GM10248 (cell line): ENCODE data around the gene SEZ6L2.
"Not testable (repeated sequence)": the region's sequence is repeated elsewhere in the genome, so short reads cannot be mapped to it uniquely, and the experiment has no call there.

Experiments used
- CTCF ChIA-PET: fragments of 300-600 bp; sonication (Branson Sonifier 250); formaldehyde crosslinking; extraction: SDS; loops from one replicate; lab custom pipeline; 2021; ENCODE audit warnings: antibody characterized with exemption; lab: Yijun Ruan, JAX
- POLR2A ChIA-PET: fragments of 350-650 bp; sonication (Branson Sonifier 250); formaldehyde crosslinking; extraction: SDS; loops from one replicate; lab custom pipeline; 2020; ENCODE audit warnings: antibody characterized with exemption; lab: Yijun Ruan, JAX
- DNase-seq: peaks from one replicate; pipeline ENCODE4 v3.0.0; 2012; ENCODE audit errors: extremely low spot score
- TF ChIP-seq, protein P1 (sequence below): IDR thresholded peaks from 2 replicates; pipeline ENCODE4 v1.5.1; 2012; ENCODE audit warnings: mild to moderate bottlenecking, low read depth; ENCODE audit errors: extremely low read depth, missing control alignments, control extremely low read depth

Gene SEZ6L2

DNA sequence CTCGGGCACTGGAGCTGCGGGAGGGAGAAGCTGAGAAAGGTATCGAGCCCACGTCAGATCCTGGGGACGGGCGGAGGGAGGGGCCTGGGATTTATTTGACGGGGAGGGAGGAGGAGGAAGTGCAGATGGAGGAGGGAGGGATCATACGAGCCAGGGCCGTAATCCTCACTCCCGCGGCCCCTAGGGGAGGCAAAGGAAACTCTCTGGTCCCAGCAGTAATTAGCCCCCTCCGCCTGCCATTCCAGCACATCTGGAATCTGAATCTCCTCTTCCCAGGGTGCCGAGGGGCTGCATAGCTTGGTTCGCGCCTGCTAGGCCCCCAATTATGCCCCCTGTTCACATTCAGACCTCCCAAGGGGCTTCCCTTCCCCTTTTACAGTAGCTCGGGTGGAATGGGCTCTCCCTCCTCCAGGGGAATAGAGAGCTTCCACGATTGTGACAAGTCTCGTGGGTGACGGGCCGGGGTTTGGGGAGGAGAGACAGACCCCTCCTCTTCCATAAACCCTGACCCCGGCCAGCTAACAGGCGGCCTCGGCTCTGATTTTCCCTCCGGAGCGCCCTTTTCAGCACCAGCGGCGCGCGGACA lies at the start of gene SEZ6L2:
Gene SEZ6L2 (minus strand): TSS at position 35 of the 586 bp plus-strand sequence. CDS start 531 bp downstream, outside the sequence.
- DNase-seq: no peak
- TF ChIP-seq, protein P1, sequence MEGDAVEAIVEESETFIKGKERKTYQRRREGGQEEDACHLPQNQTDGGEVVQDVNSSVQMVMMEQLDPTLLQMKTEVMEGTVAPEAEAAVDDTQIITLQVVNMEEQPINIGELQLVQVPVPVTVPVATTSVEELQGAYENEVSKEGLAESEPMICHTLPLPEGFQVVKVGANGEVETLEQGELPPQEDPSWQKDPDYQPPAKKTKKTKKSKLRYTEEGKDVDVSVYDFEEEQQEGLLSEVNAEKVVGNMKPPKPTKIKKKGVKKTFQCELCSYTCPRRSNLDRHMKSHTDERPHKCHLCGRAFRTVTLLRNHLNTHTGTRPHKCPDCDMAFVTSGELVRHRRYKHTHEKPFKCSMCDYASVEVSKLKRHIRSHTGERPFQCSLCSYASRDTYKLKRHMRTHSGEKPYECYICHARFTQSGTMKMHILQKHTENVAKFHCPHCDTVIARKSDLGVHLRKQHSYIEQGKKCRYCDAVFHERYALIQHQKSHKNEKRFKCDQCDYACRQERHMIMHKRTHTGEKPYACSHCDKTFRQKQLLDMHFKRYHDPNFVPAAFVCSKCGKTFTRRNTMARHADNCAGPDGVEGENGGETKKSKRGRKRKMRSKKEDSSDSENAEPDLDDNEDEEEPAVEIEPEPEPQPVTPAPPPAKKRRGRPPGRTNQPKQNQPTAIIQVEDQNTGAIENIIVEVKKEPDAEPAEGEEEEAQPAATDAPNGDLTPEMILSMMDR: no peak
- ChIA-PET CTCF (interaction anchor here (0.6 to 1.8 kb wide), 4 partner anchors 9 to 73 kb away, joined by 3 to 6 read pairs (median 4); partner anchors contain the start of gene CDIPT), POLR2A (no interaction called here)

DNA sequence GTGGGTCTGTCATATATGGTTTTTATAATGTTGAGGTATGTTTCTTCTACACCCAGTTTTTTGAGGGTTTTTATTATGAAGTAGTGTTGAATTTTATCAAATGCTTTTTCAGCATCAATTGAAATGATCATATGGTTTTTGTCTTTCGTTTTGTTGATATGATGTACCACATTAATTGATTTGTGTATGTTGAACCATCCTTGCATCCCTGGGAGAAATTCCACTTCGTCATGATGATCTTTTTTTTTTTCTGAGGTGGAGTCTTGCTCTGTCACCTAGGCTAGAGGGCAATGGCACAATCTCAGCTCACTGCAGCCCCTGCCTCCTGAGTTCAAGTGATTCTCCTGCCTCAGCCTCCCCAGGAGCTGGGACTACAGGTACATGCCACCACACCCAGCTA lies 48.5 kb upstream of the SEZ6L2 start:
- TF ChIP-seq, protein P1: no peak
- ChIA-PET CTCF (interaction anchor here (2.1 kb wide), 1 partner anchor 14 kb away, joined by 8 read pairs; the partner anchor contains the start of gene TMEM219), POLR2A (no interaction called here)
- DNase-seq: no peak

DNA sequence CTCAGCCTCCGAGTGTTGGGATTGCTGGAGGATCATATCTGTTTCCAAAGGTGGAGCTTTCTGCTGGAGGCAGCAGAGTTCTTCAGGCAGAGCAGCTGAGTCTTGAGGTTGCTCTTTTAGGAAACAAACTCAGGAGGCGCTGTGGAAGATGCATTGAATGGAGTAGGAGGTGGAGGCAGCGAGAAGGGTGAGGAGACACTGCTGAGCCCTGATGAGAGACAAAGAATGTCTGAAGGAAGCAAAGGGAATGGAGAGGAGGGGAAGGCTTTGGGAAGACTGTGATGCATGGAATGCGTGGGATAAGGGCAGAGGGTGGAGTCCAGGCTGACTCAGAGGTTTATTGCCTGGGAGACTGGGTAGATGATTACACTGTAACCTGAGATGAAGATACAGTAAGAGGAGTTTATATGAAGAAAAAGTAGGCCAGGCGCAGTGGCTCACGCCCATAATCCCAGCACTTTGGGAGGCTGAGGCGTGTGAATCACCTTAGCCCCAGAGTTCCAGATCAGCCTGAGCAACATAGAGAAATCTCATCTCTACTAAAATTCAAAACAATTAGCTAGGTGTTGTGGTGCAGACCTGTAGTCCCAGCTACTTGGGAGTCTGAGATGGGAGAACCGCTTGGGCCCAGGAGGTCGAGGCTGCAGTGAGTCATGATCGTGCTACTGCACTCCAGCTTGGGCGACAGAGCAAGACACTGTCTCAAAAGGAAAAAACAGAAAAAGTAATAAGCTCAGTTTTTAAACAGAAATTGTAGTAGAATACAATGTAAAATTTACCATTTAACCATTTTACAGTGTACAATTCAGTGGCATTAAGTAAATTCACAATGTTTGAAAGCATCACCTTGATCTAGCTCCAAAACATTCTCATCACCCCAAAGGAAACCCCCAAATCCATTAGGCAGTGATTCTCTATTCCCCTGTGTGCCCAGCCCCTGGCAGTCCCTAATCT lies 44.8 kb upstream of the SEZ6L2 start:
- CTCF ChIA-PET: interaction anchor here (1.1 kb wide), 1 partner anchor 253 kb away, joined by 3 read pairs; no protein-coding TSS in a partner anchor
- POLR2A ChIA-PET: no interaction called here
- TF ChIP-seq, protein P1: no peak
- DNase-seq: no peak

DNA sequence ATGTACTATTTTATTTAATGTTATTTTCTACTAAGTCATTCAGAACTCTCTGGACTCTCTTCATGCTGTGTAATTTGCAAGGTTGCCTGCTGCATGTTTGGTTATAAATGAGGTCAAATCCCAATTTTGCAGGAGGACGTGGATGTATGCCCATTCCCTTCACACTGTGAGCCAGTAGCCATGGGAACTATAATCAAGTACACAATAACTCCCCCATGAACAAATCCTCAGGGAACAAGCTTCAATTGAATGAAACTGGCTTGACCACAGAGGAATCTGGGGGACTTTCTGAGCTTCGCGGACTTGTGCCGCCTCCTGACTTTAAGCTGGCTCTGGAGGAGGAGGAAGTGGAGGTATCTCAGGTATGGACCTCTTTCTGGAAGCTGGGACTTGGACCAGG lies 41.3 kb upstream of the SEZ6L2 start:
- POLR2A ChIA-PET: no interaction called here
- TF ChIP-seq, protein P1: no peak
- no peak for DNase-seq
- CTCF ChIA-PET: interaction anchor here (1.0 to 1.4 kb wide), 4 partner anchors 15 to 92 kb away, joined by 3 to 4 read pairs (median 4); partner anchors contain the start of genes KCTD13 and TMEM219

DNA sequence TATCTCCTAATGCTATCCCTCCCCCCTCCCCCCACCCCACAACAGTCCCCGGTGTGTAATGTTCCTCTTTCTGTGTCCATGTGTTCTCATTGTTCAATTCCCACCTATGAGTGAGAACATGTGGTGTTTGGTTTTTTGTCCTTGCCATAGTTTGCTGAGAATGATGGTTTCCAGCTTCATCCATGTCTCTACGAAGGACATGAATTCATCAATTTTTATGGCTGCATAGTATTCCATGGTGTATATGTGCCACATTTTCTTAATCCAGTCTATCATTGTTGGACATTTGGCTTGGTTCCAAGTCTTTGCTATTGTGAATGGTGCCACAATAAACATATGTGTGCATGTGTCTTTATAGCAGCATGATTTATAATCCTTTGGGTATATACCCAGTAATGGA lies 32.4 kb upstream of the SEZ6L2 start:
- DNase-seq, CTCF ChIA-PET, POLR2A ChIA-PET: not testable (repeated sequence)

DNA sequence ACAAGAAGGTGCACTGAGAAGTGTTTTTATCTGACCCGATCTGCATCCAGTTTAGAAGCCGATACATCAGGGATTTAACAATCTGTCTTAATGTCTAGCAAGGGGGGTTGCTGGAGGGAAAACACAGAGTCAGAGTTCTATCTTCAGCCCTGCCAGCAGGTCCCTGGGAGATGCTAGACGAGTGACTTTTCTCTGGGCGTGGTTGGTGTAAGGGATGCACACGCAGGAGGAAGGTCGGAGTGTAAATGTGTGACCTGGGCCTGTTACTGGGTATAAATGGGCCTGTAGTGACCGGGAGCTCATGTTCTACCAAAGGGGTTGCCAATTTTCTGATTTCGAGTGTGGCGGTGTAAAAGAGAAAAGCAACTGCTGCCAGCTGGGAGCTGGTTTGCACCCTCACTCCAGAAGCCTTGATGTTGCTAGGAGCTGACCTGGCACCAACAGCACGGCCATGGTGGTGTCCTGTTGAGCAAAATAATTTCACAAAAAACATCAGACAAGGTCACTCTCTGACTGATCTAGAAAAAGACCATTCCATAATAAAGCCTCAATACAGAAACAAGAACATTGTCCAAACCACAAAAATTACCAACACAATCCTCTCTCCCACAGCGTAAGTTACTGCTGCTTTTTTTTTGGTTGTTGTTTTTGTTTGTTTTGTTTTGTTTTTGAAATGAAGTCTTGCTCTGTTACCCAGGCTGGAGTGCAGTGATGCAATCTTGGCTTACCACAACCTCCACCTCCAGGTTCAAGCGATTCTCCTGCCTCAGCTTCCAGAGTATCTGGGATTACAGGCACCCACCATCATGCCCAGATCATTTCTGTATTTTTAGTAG lies 27.9 kb upstream of the SEZ6L2 start:
- no peak for DNase-seq
- ChIA-PET POLR2A (interaction anchor here (0.5 to 0.6 kb wide), 2 partner anchors 34 to 63 kb away, joined by 5 to 7 read pairs; no protein-coding TSS in a partner anchor), CTCF (interaction anchor here (1.0 to 1.5 kb wide), 4 partner anchors 10 to 79 kb away, joined by 3 to 4 read pairs (median 4); no protein-coding TSS in a partner anchor)
- TF ChIP-seq, protein P1: no peak
